Measurements from ENCODE around the gene SPINK4. TPM values are rescaled to one million over a fixed set of nuclear protein-coding genes. Genes with fewer than 3 reads are reported as not detected.

Gene SPINK4
- total and polyA plus RNA-seq, 7 donors, result 0.34 TPM; not detected in 6

GRCh38 chr9:33273972-33274328 is 34.0 kb downstream of the SPINK4 start:
- H3K4me3 ChIP-seq, result no peak overlapping the region
- intact Hi-C loops (cut with DNase I), result loop anchor here in 1 of 2 donors (5.0 kb wide), 1 partner anchor 48 kb away; no protein-coding TSS in a partner anchor
- DNase-seq (no peak), ATAC-seq (no peak)
- no peak overlapping the region for H3K27ac ChIP-seq
- H3K27me3 ChIP-seq (ENCODE audit: insufficient read depth in 3 of 3, low read length in 2 of 3), result no peaks in the 10 kb centered on the region
- no peaks in the 10 kb centered on the region for H3K4me1 ChIP-seq
- H3K36me3 ChIP-seq (ENCODE audit: insufficient read depth in 1 of 2, low read depth in 1 of 2), result peaks cover 17 to 100% of the 10 kb centered on the region in 2 donors
- TF ChIP-seq CTCF (IDR thresholded peaks at IDR 0.05), result no peak
- no peaks in the 10 kb centered on the region for H3K9me3 ChIP-seq
- 70 to 97% (median 95%) methylated on average over 2 of the region's 2 CpGs for WGBS, 3 donors

- intact Hi-C loops (cut with DNase I), result no loop called here
- ATAC-seq, result peak in 1 of 4 donors; percentile 25
- Histone ChIP-seq H3K4me1 (no peaks in the 10 kb centered on the region), H3K36me3 (ENCODE audit: insufficient read depth in 1 of 2, low read depth in 1 of 2) (peaks cover 13 to 100% of the 10 kb centered on the region in 2 donors), H3K4me3 (no peak overlapping the region), H3K9me3 (no peaks in the 10 kb centered on the region), H3K27me3 (ENCODE audit: insufficient read depth in 3 of 3, low read length in 2 of 3) (no peaks in the 10 kb centered on the region), H3K27ac (no peak overlapping the region)
- TF ChIP-seq CTCF (IDR thresholded peaks at IDR 0.05), result no peak
- 96 to 100% (median 97%) methylated on average over 4 of the region's 4 CpGs for WGBS, 3 donors
- no peak for DNase-seq
Observed at GRCh38 chr9:33277484-33277883, 37.5 kb downstream of the SPINK4 start.

- DNase-seq (no peak), ATAC-seq (no peak)
- 87 to 90% (median 89%) methylated on average over 5 of the region's 5 CpGs for WGBS, 3 donors
- H3K4me3 ChIP-seq, result no peak overlapping the region
- peaks cover 11% of the 10 kb centered on the region for H3K4me1 ChIP-seq
- no peak overlapping the region for H3K27ac ChIP-seq
- intact Hi-C loops (cut with DNase I), result loop anchor here in 1 of 2 donors (5.0 kb wide), 1 partner anchor 42 kb away; no protein-coding TSS in a partner anchor
- H3K36me3 ChIP-seq (ENCODE audit: insufficient read depth in 1 of 2, low read depth in 1 of 2), result peaks cover 3 to 58% of the 10 kb centered on the region in 2 donors
- H3K27me3 ChIP-seq (ENCODE audit: insufficient read depth in 3 of 3, low read length in 2 of 3), result no peaks in the 10 kb centered on the region
- TF ChIP-seq CTCF (IDR thresholded peaks at IDR 0.05), result no peak
- H3K9me3 ChIP-seq, result no peaks in the 10 kb centered on the region
Observed at GRCh38 chr9:33285502-33285901, 45.5 kb downstream of the SPINK4 start.

GRCh38 chr9:33287087-33287490 is 47.1 kb downstream of the SPINK4 start:
- H3K27ac ChIP-seq, result peak overlapping the region; percentile 50
- intact Hi-C loops (cut with DNase I), result loop anchor here in 1 of 2 donors (5.0 kb wide), 1 partner anchor 40 kb away; no protein-coding TSS in a partner anchor
- no peak overlapping the region for H3K4me3 ChIP-seq
- DNase-seq (no peak), ATAC-seq (peak in 3 of 4 donors; percentile 20 to 26 (median 24))
- peak; percentile 73 for TF ChIP-seq CTCF (IDR thresholded peaks at IDR 0.05)
- peaks cover under 1 to 47% of the 10 kb centered on the region in 2 donors for H3K36me3 ChIP-seq (ENCODE audit: insufficient read depth in 1 of 2, low read depth in 1 of 2)
- no peaks in the 10 kb centered on the region for H3K9me3 ChIP-seq
- WGBS, 3 donors, result 37 to 54% (median 41%) methylated on average over 4 of the region's 4 CpGs
- no peaks in the 10 kb centered on the region for H3K27me3 ChIP-seq (ENCODE audit: insufficient read depth in 3 of 3, low read length in 2 of 3)
- H3K4me1 ChIP-seq, result peaks cover 20% of the 10 kb centered on the region

- intact Hi-C loops (cut with DNase I), result loop anchor here in 1 of 2 donors (5.0 kb wide), 1 partner anchor 39 kb away; no protein-coding TSS in a partner anchor
- 76 to 100% (median 84%) methylated on average over 1 to 4 of the region's 4 CpGs for WGBS, 3 donors
- ATAC-seq, result no peak
- TF ChIP-seq CTCF (IDR thresholded peaks at IDR 0.05), result no peak
- no peaks in the 10 kb centered on the region for H3K9me3 ChIP-seq
- H3K4me1 ChIP-seq, result peaks cover 32% of the 10 kb centered on the region
- no peak overlapping the region for H3K4me3 ChIP-seq
- no peak for DNase-seq
- no peaks in the 10 kb centered on the region for H3K27me3 ChIP-seq (ENCODE audit: insufficient read depth in 3 of 3, low read length in 2 of 3)
- H3K27ac ChIP-seq, result peak overlapping the region; percentile 99
- peaks cover 4 to 42% of the 10 kb centered on the region in 2 donors for H3K36me3 ChIP-seq (ENCODE audit: insufficient read depth in 1 of 2, low read depth in 1 of 2)
Observed at GRCh38 chr9:33288235-33288634, 48.3 kb downstream of the SPINK4 start.
